HEK293 (cell line): Measurements from ENCODE around the gene ARHGAP27.

Experiments
- CTCF ChIA-PET: fragments of 350-600 bp; formaldehyde crosslinking; extraction: SDS; loops from one replicate; lab custom pipeline; 2021; ENCODE audit warnings: antibody characterized with exemption; lab: Yijun Ruan, JAX
- POLR2A ChIA-PET: fragments of 300-600 bp; formaldehyde crosslinking; extraction: SDS; loops from one replicate; lab custom pipeline; 2020; ENCODE audit warnings: antibody characterized with exemption, inconsistent platforms; lab: Yijun Ruan, JAX
- H3K27ac ChIP-seq: fragments of 200-500 bp; sonication (Bioruptor generic); 2 replicates; pipeline ENCODE4 v1.5.1; 2014; ENCODE audit warnings: low read depth, low read length, control low read depth, inconsistent platforms; ENCODE audit errors: extremely low read depth
- H3K36me3 ChIP-seq, 2 experiments: fragments of 200-500 bp in 1 of 2; sonication (Bioruptor generic) in 1 of 2; 1 replicate in 1 of 2; 2 replicates in 1 of 2; pipeline ENCODE4 v1.5.1; 2014 to 2017; ENCODE audit warnings: inconsistent platforms in 2 of 2, low read length in 2 of 2; ENCODE audit not compliant: control insufficient read depth in 2 of 2, insufficient read depth in 1 of 2
- H3K4me1 ChIP-seq: fragments of 200-500 bp; sonication (Bioruptor generic); 2 replicates; pipeline ENCODE4 v1.5.1; 2014; ENCODE audit warnings: mild to moderate bottlenecking, low read length, inconsistent platforms; ENCODE audit not compliant: control insufficient read depth, insufficient read depth
- H3K4me3 ChIP-seq: 2 replicates; pipeline ENCODE4 v1.5.1; 2011; ENCODE audit warnings: low read depth, mild to moderate bottlenecking, control low read depth, low read length, moderate library complexity
- H3K9me3 ChIP-seq: fragments of 200-500 bp; sonication (Bioruptor generic); 2 replicates; pipeline ENCODE4 v1.5.1; 2014; ENCODE audit warnings: low read depth, low read length, inconsistent platforms; ENCODE audit not compliant: control insufficient read depth, insufficient read depth
- PRDM10 ChIP-seq: fragments of 450-650 bp; formaldehyde crosslinking; IDR thresholded peaks from 2 replicates; pipeline ENCODE4 v1.5.1; 2016; ENCODE audit warnings: missing biosample characterization, missing genetic modification characterization
- RBAK ChIP-seq: fragments of 450-650 bp; formaldehyde crosslinking; IDR thresholded peaks from 2 replicates; pipeline ENCODE4 v1.5.1; 2016; ENCODE audit warnings: missing biosample characterization, missing genetic modification characterization
- SP2 ChIP-seq: fragments of 450-650 bp; formaldehyde crosslinking; IDR thresholded peaks from 2 replicates; pipeline ENCODE4 v1.5.1; 2016; ENCODE audit warnings: missing biosample characterization, missing genetic modification characterization
- ZNF133 ChIP-seq: fragments of 450-650 bp; formaldehyde crosslinking; IDR thresholded peaks from 2 replicates; pipeline ENCODE4 v1.5.1; 2016; ENCODE audit warnings: missing biosample characterization, missing genetic modification characterization
- ZNF2 ChIP-seq: fragments of 450-650 bp; formaldehyde crosslinking; IDR thresholded peaks from 2 replicates; pipeline ENCODE4 v1.5.1; 2016; ENCODE audit warnings: missing biosample characterization, missing genetic modification characterization
- ZNF37A ChIP-seq: fragments of 450-650 bp; IDR thresholded peaks from 2 replicates; pipeline ENCODE4 v1.5.1; 2018; ENCODE audit warnings: missing biosample characterization, missing genetic modification characterization
- ZNF514 ChIP-seq: fragments of 450-650 bp; formaldehyde crosslinking; IDR thresholded peaks from 2 replicates; pipeline ENCODE4 v1.5.1; 2016; ENCODE audit warnings: missing biosample characterization, missing genetic modification characterization
- ZNF645 ChIP-seq: fragments of 450-650 bp; formaldehyde crosslinking; IDR thresholded peaks from 2 replicates; pipeline ENCODE4; 2016; ENCODE audit warnings: missing biosample characterization, missing genetic modification characterization
- ZNF670 ChIP-seq: fragments of 450-650 bp; formaldehyde crosslinking; IDR thresholded peaks from 2 replicates; pipeline ENCODE4 v1.5.1; 2016; ENCODE audit warnings: missing biosample characterization, missing genetic modification characterization, low read depth
- ZNF692 ChIP-seq: fragments of 450-650 bp; formaldehyde crosslinking; IDR thresholded peaks from 2 replicates; pipeline ENCODE4 v1.5.1; 2016; ENCODE audit warnings: missing biosample characterization, missing genetic modification characterization
- ZNF776 ChIP-seq: fragments of 450-650 bp; formaldehyde crosslinking; IDR thresholded peaks from 2 replicates; pipeline ENCODE4 v1.5.0; 2017; ENCODE audit warnings: missing biosample characterization, missing genetic modification characterization, borderline replicate concordance
- ZNF777 ChIP-seq: fragments of 450-650 bp; formaldehyde crosslinking; IDR thresholded peaks from 2 replicates; pipeline ENCODE4 v1.5.1; 2017; ENCODE audit warnings: missing biosample characterization, missing genetic modification characterization, borderline replicate concordance
- ZXDB ChIP-seq: fragments of 450-650 bp; formaldehyde crosslinking; IDR thresholded peaks from 2 replicates; pipeline ENCODE4 v1.5.1; 2016; ENCODE audit warnings: missing biosample characterization, missing genetic modification characterization
- TF ChIP-seq, protein P1 (sequence below): fragments of 450-650 bp; formaldehyde crosslinking; IDR thresholded peaks from 2 replicates; pipeline ENCODE4 v1.5.1; 2016; ENCODE audit warnings: missing biosample characterization, missing genetic modification characterization
- TF ChIP-seq, protein P2 (sequence below): fragments of 450-650 bp; formaldehyde crosslinking; IDR thresholded peaks from 2 replicates; pipeline ENCODE4 v1.5.1; 2016; ENCODE audit warnings: missing biosample characterization, missing genetic modification characterization, borderline replicate concordance

The ARHGAP27 gene

GRCh38 chr17:45436625-45437464 lies 4.2 kb upstream of the ARHGAP27 start:
- H3K4me3 ChIP-seq = no peak overlapping the region
- ChIA-PET CTCF (interaction anchor here (0.6 kb wide), 1 partner anchor 37 kb away, joined by 3 read pairs; no protein-coding TSS in a partner anchor), POLR2A (no interaction called here)
- peaks cover 2% of the 10 kb centered on the region; the same call in 1 of the 2 replicates for H3K4me1 ChIP-seq
- no peaks in the 10 kb centered on the region for H3K9me3 ChIP-seq
- peaks cover 0 to 27% of the 10 kb centered on the region in 2 experiments; a peak in 2 of 3 replicates for H3K36me3 ChIP-seq
- no peak overlapping the region for H3K27ac ChIP-seq
- no peak for TF ChIP-seq ZNF776 (tag by site-specific recombination)

- no peak for TF ChIP-seq ZXDB
- no peak for TF ChIP-seq ZNF692
- TF ChIP-seq ZNF645 (tag by site-specific recombination) = no peak
- TF ChIP-seq, protein P1, sequence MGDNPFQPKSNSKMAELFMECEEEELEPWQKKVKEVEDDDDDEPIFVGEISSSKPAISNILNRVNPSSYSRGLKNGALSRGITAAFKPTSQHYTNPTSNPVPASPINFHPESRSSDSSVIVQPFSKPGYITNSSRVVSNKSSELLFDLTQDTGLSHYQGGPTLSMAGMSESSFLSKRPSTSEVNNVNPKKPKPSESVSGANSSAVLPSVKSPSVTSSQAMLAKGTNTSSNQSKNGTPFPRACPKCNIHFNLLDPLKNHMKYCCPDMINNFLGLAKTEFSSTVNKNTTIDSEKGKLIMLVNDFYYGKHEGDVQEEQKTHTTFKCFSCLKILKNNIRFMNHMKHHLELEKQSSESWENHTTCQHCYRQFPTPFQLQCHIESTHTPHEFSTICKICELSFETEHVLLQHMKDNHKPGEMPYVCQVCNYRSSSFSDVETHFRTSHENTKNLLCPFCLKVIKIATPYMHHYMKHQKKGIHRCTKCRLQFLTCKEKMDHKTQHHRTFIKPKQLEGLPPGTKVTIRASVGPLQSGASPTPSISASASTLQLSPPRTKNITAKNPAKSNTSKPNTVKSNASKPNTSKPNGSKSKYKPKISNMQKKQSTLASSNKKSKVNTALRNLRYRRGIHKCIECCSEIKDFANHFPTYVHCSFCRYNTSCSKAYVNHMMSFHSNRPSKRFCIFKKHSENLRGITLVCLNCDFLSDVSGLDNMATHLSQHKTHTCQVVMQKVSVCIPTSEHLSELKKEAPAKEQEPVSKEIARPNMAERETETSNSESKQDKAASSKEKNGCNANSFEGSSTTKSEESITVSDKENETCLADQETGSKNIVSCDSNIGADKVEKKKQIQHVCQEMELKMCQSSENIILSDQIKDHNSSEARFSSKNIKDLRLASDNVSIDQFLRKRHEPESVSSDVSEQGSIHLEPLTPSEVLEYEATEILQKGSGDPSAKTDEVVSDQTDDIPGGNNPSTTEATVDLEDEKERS (tag by site-specific recombination) = no peak
- TF ChIP-seq ZNF133 (tag by site-specific recombination) = no peak
- no peak for TF ChIP-seq RBAK (tag by site-specific recombination)
- TF ChIP-seq ZNF670 = no peak
- TF ChIP-seq, protein P2, sequence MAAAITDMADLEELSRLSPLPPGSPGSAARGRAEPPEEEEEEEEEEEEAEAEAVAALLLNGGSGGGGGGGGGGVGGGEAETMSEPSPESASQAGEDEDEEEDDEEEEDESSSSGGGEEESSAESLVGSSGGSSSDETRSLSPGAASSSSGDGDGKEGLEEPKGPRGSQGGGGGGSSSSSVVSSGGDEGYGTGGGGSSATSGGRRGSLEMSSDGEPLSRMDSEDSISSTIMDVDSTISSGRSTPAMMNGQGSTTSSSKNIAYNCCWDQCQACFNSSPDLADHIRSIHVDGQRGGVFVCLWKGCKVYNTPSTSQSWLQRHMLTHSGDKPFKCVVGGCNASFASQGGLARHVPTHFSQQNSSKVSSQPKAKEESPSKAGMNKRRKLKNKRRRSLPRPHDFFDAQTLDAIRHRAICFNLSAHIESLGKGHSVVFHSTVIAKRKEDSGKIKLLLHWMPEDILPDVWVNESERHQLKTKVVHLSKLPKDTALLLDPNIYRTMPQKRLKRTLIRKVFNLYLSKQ (tag by site-specific recombination) = no peak
- no peak for TF ChIP-seq ZNF514
- TF ChIP-seq PRDM10 (tag by site-specific recombination) = no peak
- no peak for TF ChIP-seq SP2 (tag by site-specific recombination)
- TF ChIP-seq ZNF777 (tag by site-specific recombination) = no peak
- TF ChIP-seq ZNF2 = no peak
- TF ChIP-seq ZNF37A (tag by site-specific recombination) = no peak
- TF ChIP-seq, all 188 proteins: peak for 0
- Histone ChIP-seq H3K36me3 (peaks cover 0 to 27% of the 10 kb centered on the region in 2 experiments; a peak in 2 of 3 replicates), H3K4me1 (peaks cover 2% of the 10 kb centered on the region; the same call in 1 of the 2 replicates), H3K4me3 (no peak overlapping the region), H3K27ac (no peak overlapping the region), H3K9me3 (no peaks in the 10 kb centered on the region)
- ChIA-PET CTCF (no interaction called here), POLR2A (no interaction called here)
Observed at GRCh38 chr17:45436161-45436560, 3.5 kb upstream of the ARHGAP27 start.
